PFSK-1 (cell line): Measurements from ENCODE around the gene AQP12B.

Source experiments
- FOXP2 ChIP-seq: optimal IDR thresholded peaks from 2 replicates; pipeline ENCODE3; 2011; ENCODE audit warnings: borderline replicate concordance, control low read depth, inconsistent platforms; ENCODE audit not compliant: insufficient read depth; ENCODE audit errors: extremely low read length, extremely low read depth
- POLR2AphosphoS5 ChIP-seq: IDR thresholded peaks from 2 replicates; pipeline ENCODE4 v1.6.1; 2012; ENCODE audit warnings: low read depth, mild to moderate bottlenecking, control low read depth, low read length, moderate library complexity
- REST ChIP-seq, 2 experiments: IDR thresholded peaks; 2 replicates each; pipeline versions ENCODE4 v1.6.1 to v1.8.0; 2011 to 2012; ENCODE audit warnings: low read depth in 2 of 2, low read length in 2 of 2, control low read depth in 1 of 2, inconsistent platforms in 1 of 2, mild to moderate bottlenecking in 1 of 2, moderate library complexity in 1 of 2; ENCODE audit not compliant: insufficient read depth in 1 of 2
- SIN3A ChIP-seq: IDR thresholded peaks from 2 replicates; pipeline ENCODE4 v1.6.1; 2012; ENCODE audit warnings: mild to moderate bottlenecking, low read length, moderate library complexity, borderline replicate concordance; ENCODE audit not compliant: insufficient read depth
- TAF1 ChIP-seq: IDR thresholded peaks from 2 replicates; pipeline ENCODE4 v1.6.1; 2012; ENCODE audit warnings: low read length, control low read depth, borderline replicate concordance; ENCODE audit not compliant: insufficient read depth

The AQP12B gene

GRCh38 chr2:240642061-240642805 is 40.5 kb downstream of the AQP12B start:
- TF ChIP-seq SIN3A (no peak), TAF1 (no peak), FOXP2 (no peak), POLR2AphosphoS5 (no peak), REST (IDR thresholded peaks at IDR 0.05; ENCODE audit: insufficient read depth in 1 of 2, low read depth in 2 of 2, low read length in 2 of 2) (no peak)

- no peak for TF ChIP-seq TAF1
- TF ChIP-seq FOXP2 = no peak
- TF ChIP-seq REST (IDR thresholded peaks at IDR 0.05; ENCODE audit: insufficient read depth in 1 of 2, low read depth in 2 of 2, low read length in 2 of 2) = no peak
These were observed 41.7 kb downstream of the AQP12B start for GRCh38 chr2:240640939-240641338.

GRCh38 chr2:240639566-240639965 is 43.1 kb downstream of the AQP12B start:
- no peak for TF ChIP-seq POLR2AphosphoS5
- no peak for TF ChIP-seq SIN3A
- TF ChIP-seq REST (IDR thresholded peaks at IDR 0.05; ENCODE audit: insufficient read depth in 1 of 2, low read depth in 2 of 2, low read length in 2 of 2) = no peak
- TF ChIP-seq TAF1 = no peak
- no peak for TF ChIP-seq FOXP2

- TF ChIP-seq FOXP2 (no peak), TAF1 (no peak), REST (IDR thresholded peaks at IDR 0.05; ENCODE audit: insufficient read depth in 1 of 2, low read depth in 2 of 2, low read length in 2 of 2) (no peak), POLR2AphosphoS5 (no peak), SIN3A (no peak)
These were observed 44.0 kb downstream of the AQP12B start for GRCh38 chr2:240638512-240639160.

- TF ChIP-seq TAF1 = no peak
- TF ChIP-seq FOXP2 = no peak
- TF ChIP-seq POLR2AphosphoS5 = no peak
- no peak for TF ChIP-seq REST (IDR thresholded peaks at IDR 0.05; ENCODE audit: insufficient read depth in 1 of 2, low read depth in 2 of 2, low read length in 2 of 2)
- no peak for TF ChIP-seq SIN3A
These were observed 44.8 kb downstream of the AQP12B start for GRCh38 chr2:240637901-240638345.
